K562 (cell line): ENCODE data around the gene HIVEP1. TPM values are rescaled to one million over a fixed set of nuclear protein-coding genes. Genes with fewer than 3 reads are reported as not detected.

Source experiments
- ATAC-seq: fragments of 200-7000 bp; cut with Tn5 transposase; 3 replicates; pipeline ENCODE4 v1.9.1; 2020; ENCODE audit warnings: moderate library complexity
- BruUV-seq: library from RNA; stranded (reverse); fragments of 400-500 nt; replicated peaks from 2 replicates; lab custom pipeline; 2021; lab: Mats Ljungman, UMichigan
- CTCF ChIA-PET: fragments of 300-600 bp; formaldehyde crosslinking; extraction: SDS; loops from one replicate; lab custom pipeline; 2021; ENCODE audit warnings: low intra/inter-chr PET ratio; lab: Yijun Ruan, JAX
- POLR2A ChIA-PET: fragments of 300-600, 350-650 bp; sonication (Branson Sonifier 250); formaldehyde crosslinking; extraction: SDS; loops from one replicate; lab custom pipeline; 2021; ENCODE audit warnings: antibody characterized with exemption, inconsistent platforms; lab: Yijun Ruan, JAX
- DNase-seq, 4 experiments: peaks; one replicate each; pipeline versions ENCODE4 v3.0.0 to v3.0.0-alpha.2; 2011 to 2018; ENCODE audit warnings: low spot score in 3 of 4, mixed read lengths in 3 of 4; ENCODE audit errors: extremely low read depth in 1 of 4
- FAIRE-seq: peaks from 2 replicates; lab custom pipeline; 2011; peaks lifted over from hg19 to GRCh38; lab: Jason Lieb, UNC
- H2AFZ ChIP-seq: 2 replicates; pipeline ENCODE4 v1.6.0; 2011; ENCODE audit warnings: low read depth, low read length, control low read depth, inconsistent platforms
- H3K27ac ChIP-seq: fragments of 200-600 bp; 3 replicates; pipeline ENCODE4 v1.8.0; 2011; ENCODE audit warnings: low read depth, mild to moderate bottlenecking, control low read depth, inconsistent platforms, low read length, moderate library complexity, mixed read lengths; ENCODE audit errors: extremely low read depth
- H3K27me3 ChIP-seq, 2 experiments: fragments of 300-600 bp in 1 of 2; 2 replicates in 1 of 2; 3 replicates in 1 of 2; pipeline versions ENCODE4 v1.6.0 to v1.8.0; 2011; ENCODE audit warnings: inconsistent platforms in 2 of 2, low read length in 2 of 2, mild to moderate bottlenecking in 1 of 2, mixed read lengths in 1 of 2, moderate library complexity in 1 of 2; ENCODE audit not compliant: control insufficient read depth in 2 of 2, insufficient read depth in 2 of 2
- H3K36me3 ChIP-seq: fragments of 300-600 bp; 3 replicates; pipeline ENCODE4 v1.8.0; 2011; ENCODE audit warnings: mild to moderate bottlenecking, low read length, inconsistent platforms; ENCODE audit not compliant: control insufficient read depth, insufficient read depth
- H3K4me1 ChIP-seq, 2 experiments: fragments of 200-600 bp in 1 of 2; replicated peaks in 1 of 2; 2 replicates in 1 of 2; 3 replicates in 1 of 2; pipeline versions ENCODE4 v1.5.1 to v1.8.0; 2011; ENCODE audit warnings: inconsistent platforms in 2 of 2, low read length in 2 of 2, mild to moderate bottlenecking in 1 of 2, mixed read lengths in 1 of 2, moderate library complexity in 1 of 2; ENCODE audit not compliant: control insufficient read depth in 2 of 2, insufficient read depth in 2 of 2
- H3K4me2 ChIP-seq: 2 replicates; pipeline ENCODE4 v1.6.1; 2011; ENCODE audit warnings: low read length, control low read depth, inconsistent platforms, mixed read lengths; ENCODE audit not compliant: insufficient read depth
- H3K4me3 ChIP-seq: fragments of 200-600 bp; sonication (generic), shearing (Covaris generic); 2 replicates; pipeline ENCODE4 v1.5.1; 2016; ENCODE audit warnings: control low read depth, inconsistent platforms
- H3K79me2 ChIP-seq: fragments of 200-600 bp; 3 replicates; pipeline ENCODE4 v1.8.0; 2011; ENCODE audit warnings: low read length, inconsistent platforms; ENCODE audit not compliant: control insufficient read depth, insufficient read depth
- H3K9ac ChIP-seq, 2 experiments: 2 replicates each; pipeline versions ENCODE4 v1.6.0 to v1.6.1; 2011; ENCODE audit warnings: low read depth in 2 of 2, low read length in 2 of 2, control low read depth in 1 of 2, inconsistent platforms in 1 of 2, mild to moderate bottlenecking in 1 of 2, mixed read lengths in 1 of 2; ENCODE audit not compliant: insufficient read depth in 1 of 2
- H3K9me1 ChIP-seq: one replicate; pipeline ENCODE4 v1.6.0; 2011; ENCODE audit warnings: inconsistent platforms, mild to moderate bottlenecking, low read length, moderate library complexity; ENCODE audit not compliant: control insufficient read depth, insufficient read depth
- H3K9me3 ChIP-seq: replicated peaks from 2 replicates; pipeline ENCODE4 v1.5.1; 2011; ENCODE audit warnings: low read depth, low read length, inconsistent platforms; ENCODE audit not compliant: control insufficient read depth, insufficient read depth
- H4K20me1 ChIP-seq: replicated peaks from 2 replicates; pipeline ENCODE4 v1.6.1; 2011; ENCODE audit warnings: low read length, inconsistent platforms, mixed read lengths; ENCODE audit not compliant: control insufficient read depth, insufficient read depth
- TRIM24 ChIP-seq, 2 experiments: fragments of 450-650 bp; IDR thresholded peaks; 2 replicates each; pipeline ENCODE4 v1.6.1; 2016
- ZNF324 ChIP-seq: fragments of 250-450 bp; sonication (Bioruptor Pico); IDR thresholded peaks from 2 replicates; pipeline ENCODE4 v1.4.0; 2020; ENCODE audit warnings: mild to moderate bottlenecking
- WGBS: fragments of 100-300 bp; shearing (Covaris generic); methylation state at CpG from one replicate; pipeline ENCODE4 v1.1.6; 2016; ENCODE audit warnings: low coverage, mixed read lengths; ENCODE audit not compliant: insufficient coverage; ENCODE audit errors: missing lambda C conversion rate; 5-methylcytosine and 5-hydroxymethylcytosine counted together
- in situ Hi-C: fragments of 300-500 bp; cut with MboI; formaldehyde crosslinking; loops from 4 replicates; pipeline ENCODE4 v1.15.0; 2018; ENCODE audit warnings: inconsistent platforms, mixed read lengths
- intact Hi-C: fragments of 100-400 bp; cut with micrococcal nuclease; formaldehyde crosslinking; loops from 2 replicates; pipeline ENCODE4 v1.14.2; 2022
- polyA plus RNA-seq, 8 experiments: library from polyadenylated mRNA; depleted of rRNA in 4 of 8; stranded (reverse) in 5 of 8; unstranded in 3 of 8; fragments of >200 nt; fragmentation: Nextera tagmentation in 2 of 8; fragmentation: Illumina TruSeq in 1 of 8; extraction: Ambion mirVana in 2 of 8; extraction: Trizol in 1 of 8; gene quantifications; 2 replicates each; pipeline versions ENCODE4 v1.2.1 to v1.2.3, GENCODE V29; 2011 to 2014; ENCODE audit warnings: inconsistent platforms in 1 of 8, missing spikeins in 1 of 8
- total RNA-seq, 7 experiments: library from RNA; depleted of rRNA in 6 of 7; stranded (reverse); fragments of >200 nt in 6 of 7; fragmentation: Illumina TruSeq in 2 of 7; extraction: Trizol in 2 of 7; gene quantifications; 2 replicates each; pipeline versions ENCODE4 v1.2.1 to v1.2.3, GENCODE V29; 2011 to 2021; ENCODE audit warnings: low replicate concordance in 1 of 7
- TF ChIP-seq, protein P1 (sequence below), 2 experiments: fragments of 450-650 bp in 1 of 2; sonication (generic) in 1 of 2; formaldehyde crosslinking in 1 of 2; IDR thresholded peaks; 2 replicates each; pipeline versions ENCODE4 v1.7.1 to v1.9.0; 2016 to 2022; ENCODE audit warnings: inconsistent platforms in 1 of 2, mild to moderate bottlenecking in 1 of 2, missing genetic modification reagents in 1 of 2

HIVEP1 gene
- total and polyA plus RNA-seq, 9 of the 15 experiments (the other 6 are each of a cell fraction or from before 2014, with no cell fraction given) = 6.0 to 33.3 (median 21.7) TPM

DNA sequence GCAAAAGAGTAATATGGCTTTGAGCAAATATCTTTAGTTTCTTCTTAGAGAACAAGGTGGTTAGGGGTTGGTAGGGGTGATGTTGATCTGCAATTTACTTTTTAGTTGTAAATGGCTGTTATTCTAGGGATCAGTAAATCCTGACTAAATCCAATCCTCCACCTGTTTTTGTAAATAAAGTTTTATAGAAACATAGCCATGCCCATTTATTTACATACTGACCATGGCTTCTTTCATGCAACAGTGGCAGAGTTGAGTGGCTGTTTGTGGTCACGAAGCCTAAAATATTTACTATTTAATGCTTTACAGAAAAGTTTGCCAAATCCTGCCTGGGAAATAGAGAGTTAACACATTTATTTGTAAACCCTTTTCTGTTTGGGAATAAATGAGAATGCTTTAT is 14.7 kb downstream of the HIVEP1 start:
- intact Hi-C loops (no loop called here), in situ Hi-C loops (no loop called here)
- Histone ChIP-seq H3K36me3 (peaks cover 75% of the 10 kb centered on the region), H3K27me3 (no peaks in the 10 kb centered on the region), H3K27ac (no peak overlapping the region), H3K9ac (no peak overlapping the region), H3K4me1 (peaks cover 6 to 29% of the 10 kb centered on the region in 2 experiments; a peak in 4 of 5 replicates), H3K9me3 (peaks cover 13% of the 10 kb centered on the region), H3K9me1 (no peaks in the 10 kb centered on the region), H4K20me1 (no peaks in the 10 kb centered on the region), H3K4me2 (no peak overlapping the region), H2AFZ (no peak overlapping the region), H3K4me3 (no peak overlapping the region), H3K79me2 (peaks cover 100% of the 10 kb centered on the region)
- DNase-seq (no peak), ATAC-seq (no peak), FAIRE-seq (no peak)
- CTCF ChIA-PET = no interaction called here
- POLR2A ChIA-PET = no interaction called here
- 100% methylated on average over 1 of the region's 1 CpG for WGBS
- TF ChIP-seq ZNF324 (CRISPR knock-in tag) (no peak), TRIM24 (IDR thresholded peaks at IDR 0.05) (no peak)
- TF ChIP-seq, protein P1, sequence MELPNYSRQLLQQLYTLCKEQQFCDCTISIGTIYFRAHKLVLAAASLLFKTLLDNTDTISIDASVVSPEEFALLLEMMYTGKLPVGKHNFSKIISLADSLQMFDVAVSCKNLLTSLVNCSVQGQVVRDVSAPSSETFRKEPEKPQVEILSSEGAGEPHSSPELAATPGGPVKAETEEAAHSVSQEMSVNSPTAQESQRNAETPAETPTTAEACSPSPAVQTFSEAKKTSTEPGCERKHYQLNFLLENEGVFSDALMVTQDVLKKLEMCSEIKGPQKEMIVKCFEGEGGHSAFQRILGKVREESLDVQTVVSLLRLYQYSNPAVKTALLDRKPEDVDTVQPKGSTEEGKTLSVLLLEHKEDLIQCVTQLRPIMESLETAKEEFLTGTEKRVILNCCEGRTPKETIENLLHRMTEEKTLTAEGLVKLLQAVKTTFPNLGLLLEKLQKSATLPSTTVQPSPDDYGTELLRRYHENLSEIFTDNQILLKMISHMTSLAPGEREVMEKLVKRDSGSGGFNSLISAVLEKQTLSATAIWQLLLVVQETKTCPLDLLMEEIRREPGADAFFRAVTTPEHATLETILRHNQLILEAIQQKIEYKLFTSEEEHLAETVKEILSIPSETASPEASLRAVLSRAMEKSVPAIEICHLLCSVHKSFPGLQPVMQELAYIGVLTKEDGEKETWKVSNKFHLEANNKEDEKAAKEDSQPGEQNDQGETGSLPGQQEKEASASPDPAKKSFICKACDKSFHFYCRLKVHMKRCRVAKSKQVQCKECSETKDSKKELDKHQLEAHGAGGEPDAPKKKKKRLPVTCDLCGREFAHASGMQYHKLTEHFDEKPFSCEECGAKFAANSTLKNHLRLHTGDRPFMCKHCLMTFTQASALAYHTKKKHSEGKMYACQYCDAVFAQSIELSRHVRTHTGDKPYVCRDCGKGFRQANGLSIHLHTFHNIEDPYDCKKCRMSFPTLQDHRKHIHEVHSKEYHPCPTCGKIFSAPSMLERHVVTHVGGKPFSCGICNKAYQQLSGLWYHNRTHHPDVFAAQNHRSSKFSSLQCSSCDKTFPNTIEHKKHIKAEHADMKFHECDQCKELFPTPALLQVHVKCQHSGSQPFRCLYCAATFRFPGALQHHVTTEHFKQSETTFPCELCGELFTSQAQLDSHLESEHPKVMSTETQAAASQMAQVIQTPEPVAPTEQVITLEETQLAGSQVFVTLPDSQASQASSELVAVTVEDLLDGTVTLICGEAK (IDR thresholded peaks at IDR 0.05) = peak; percentile 84
- TF ChIP-seq, protein P1 (CRISPR knock-in tag; IDR thresholded peaks at IDR 0.05) = no peak
- BruUV-seq = no TSS peak
